SU-DHL-6 (cell line): Measurements from ENCODE around the gene BCAR1.
"Not testable (repeated sequence)": the region's sequence is repeated elsewhere in the genome, so short reads cannot be mapped to it uniquely, and the experiment has no call there.

Experiments
- H2AFZ ChIP-seq: fragments of 200-600 bp; sonication (generic); 2 replicates; pipeline ENCODE4 v1.6.1; 2014; ENCODE audit warnings: low read depth, mild to moderate bottlenecking, moderate library complexity, mixed read lengths, antibody characterized with exemption, low read length; ENCODE audit not compliant: severe bottlenecking
- H3F3A ChIP-seq: fragments of 200-600 bp; shearing (Covaris generic); 2 replicates; pipeline ENCODE4 v1.6.0; 2016; ENCODE audit warnings: antibody characterized with exemption, mild to moderate bottlenecking; ENCODE audit not compliant: insufficient read depth
- H3K27ac ChIP-seq: fragments of 200-600 bp; sonication (generic); 2 replicates; pipeline ENCODE4 v1.5.1; 2016; ENCODE audit warnings: low read depth, mild to moderate bottlenecking, low read length, moderate library complexity, mixed read lengths
- H3K27me3 ChIP-seq: fragments of 200-600 bp; sonication (generic), shearing (Covaris generic); 2 replicates; pipeline ENCODE4 v1.6.0; 2014; ENCODE audit warnings: mild to moderate bottlenecking, low read length
- H3K36me3 ChIP-seq: fragments of 200-600 bp; sonication (generic); 2 replicates; pipeline ENCODE4 v1.6.1; 2014; ENCODE audit warnings: mild to moderate bottlenecking, low read length, mixed read lengths
- H3K4me2 ChIP-seq: fragments of 300-600, 200-600 bp; shearing (Covaris generic), sonication (generic); 2 replicates; pipeline ENCODE4 v1.6.0; 2014; ENCODE audit warnings: low read length, low read depth, mild to moderate bottlenecking; ENCODE audit not compliant: poor library complexity, severe bottlenecking
- H3K4me3 ChIP-seq: fragments of 200-600 bp; sonication (generic); 2 replicates; pipeline ENCODE4 v1.5.1; 2014; ENCODE audit warnings: antibody characterized with exemption, low read length, mild to moderate bottlenecking, mixed read lengths; ENCODE audit not compliant: insufficient read depth, poor library complexity, severe bottlenecking
- H3K79me2 ChIP-seq: fragments of 200-600 bp; sonication (generic); 2 replicates; pipeline ENCODE4 v1.6.1; 2014; ENCODE audit warnings: mild to moderate bottlenecking, low read length, moderate library complexity; ENCODE audit not compliant: insufficient read depth
- H3K9ac ChIP-seq: fragments of 200-600 bp; sonication (generic); 2 replicates; pipeline ENCODE4 v1.7.0; 2014; ENCODE audit warnings: mild to moderate bottlenecking, low read length
- H3K9me2 ChIP-seq: fragments of 200-600 bp; sonication (generic); replicated peaks from 2 replicates; pipeline ENCODE4 v1.6.1; 2014; ENCODE audit warnings: low read length; ENCODE audit not compliant: insufficient read depth
- H3K9me3 ChIP-seq: fragments of 200-600 bp; sonication (generic); 2 replicates; pipeline ENCODE4 v1.6.1; 2014; ENCODE audit warnings: low read length, mixed read lengths; ENCODE audit not compliant: insufficient read depth
- H4K20me1 ChIP-seq: fragments of 200-600 bp; sonication (generic); 2 replicates; pipeline ENCODE4 v1.6.1; 2014; ENCODE audit warnings: low read depth, mild to moderate bottlenecking, antibody characterized with exemption, low read length, moderate library complexity, mixed read lengths
- CTCF ChIP-seq: fragments of 200-600 bp; sonication (generic); IDR thresholded peaks from one replicate; pipeline ENCODE4 v1.5.1; 2017; ENCODE audit warnings: antibody characterized with exemption, mild to moderate bottlenecking, low read length, moderate library complexity; ENCODE audit not compliant: insufficient read depth, poor library complexity, severe bottlenecking
- EZH2phosphoT487 ChIP-seq: fragments of 200-600 bp; sonication (generic), shearing (Covaris generic); conservative IDR thresholded peaks from 2 replicates; pipeline ENCODE4 v1.6.1; 2018; ENCODE audit warnings: mild to moderate bottlenecking, antibody characterized with exemption, low read length, moderate library complexity, mixed read lengths

The BCAR1 gene

GRCh38 chr16:75208242-75208825, 43.1 kb downstream of the BCAR1 start:
- H3K9me3 ChIP-seq = no peaks in the 10 kb centered on the region

GRCh38 chr16:75207831-75208230, 43.6 kb downstream of the BCAR1 start:
- H3K36me3 ChIP-seq = no peaks in the 10 kb centered on the region
- H2AFZ ChIP-seq = no peak overlapping the region
- no peaks in the 10 kb centered on the region for H4K20me1 ChIP-seq
- H3K27me3 ChIP-seq = no peaks in the 10 kb centered on the region
- no peaks in the 10 kb centered on the region for H3F3A ChIP-seq
- H3K9ac ChIP-seq = no peak overlapping the region
- TF ChIP-seq CTCF (no peak), EZH2phosphoT487 (no peak)
- no peaks in the 10 kb centered on the region for H3K79me2 ChIP-seq
- no peaks in the 10 kb centered on the region for H3K9me2 ChIP-seq
- H3K4me3 ChIP-seq = no peak overlapping the region
- H3K4me2 ChIP-seq = no peak overlapping the region
- H3K9me3 ChIP-seq = no peaks in the 10 kb centered on the region
- no peak overlapping the region for H3K27ac ChIP-seq

More at GRCh38 chr16:75208242-75208825, 43.1 kb downstream of the BCAR1 start:
- Histone ChIP-seq H3K27me3 (no peaks in the 10 kb centered on the region), H3K9me2 (no peaks in the 10 kb centered on the region), H2AFZ (no peak overlapping the region), H3K27ac (no peak overlapping the region), H3K36me3 (no peaks in the 10 kb centered on the region), H3K79me2 (no peaks in the 10 kb centered on the region), H3K4me3 (no peak overlapping the region), H3K9ac (no peak overlapping the region), H3K4me2 (no peak overlapping the region), H3F3A (no peaks in the 10 kb centered on the region), H4K20me1 (no peaks in the 10 kb centered on the region)
- TF ChIP-seq EZH2phosphoT487 (no peak), CTCF (no peak)

DNA sequence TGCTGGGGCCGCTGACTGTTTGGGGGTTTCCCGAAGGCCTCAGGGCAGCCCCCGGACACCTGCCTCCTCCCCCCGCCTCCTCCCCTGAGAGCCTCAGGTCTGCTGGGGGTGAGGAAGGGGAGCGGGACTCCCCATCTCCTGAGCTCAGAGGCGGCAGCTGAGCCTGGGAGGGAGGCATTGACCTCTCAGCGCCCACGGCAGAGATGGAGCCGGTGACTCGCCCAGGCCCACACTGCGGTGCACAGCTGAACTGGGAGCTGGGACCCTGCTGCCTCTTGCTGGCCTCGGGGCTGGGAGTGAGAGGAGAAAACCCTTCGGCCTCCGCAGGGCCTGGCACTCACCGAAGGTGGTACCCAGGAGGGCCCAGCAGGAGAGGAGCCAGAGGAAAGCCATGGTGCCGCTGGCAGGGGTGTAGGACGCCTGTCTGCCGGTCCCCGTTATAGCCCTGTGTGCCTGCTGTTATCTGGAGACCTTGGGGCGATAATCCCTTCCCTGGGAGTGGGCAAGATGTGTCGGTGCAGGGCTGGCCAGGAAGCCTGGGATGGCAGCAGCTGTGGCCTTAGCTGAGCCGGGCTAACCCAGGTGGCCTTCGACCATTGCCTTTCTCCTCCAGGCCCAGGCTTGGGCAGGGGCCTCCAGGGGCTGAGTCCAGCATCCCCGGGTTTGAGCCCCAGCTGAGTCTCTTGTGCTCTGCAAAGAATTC, 44.5 kb downstream of the BCAR1 start, which contains the start of gene CTRB2:
Gene CTRB2 (minus strand): TSS at position 413 of the 703 bp plus-strand sequence. CDS start 20 bp downstream, at position 393.
- Histone ChIP-seq H2AFZ (no peak within 1 kb of the TSS), H3K9me2 (no peaks in the 10 kb centered on the region), H3K9me3 (no peaks in the 10 kb centered on the region), H3K79me2 (no peaks in the 10 kb centered on the region), H3K36me3 (no peaks in the 10 kb centered on the region), H3K4me2 (no peak within 1 kb of the TSS), H4K20me1 (no peaks in the 10 kb centered on the region), H3K27ac (no peak within 1 kb of the TSS), H3K9ac (no peak within 1 kb of the TSS), H3F3A (no peaks in the 10 kb centered on the region), H3K27me3 (no peaks in the 10 kb centered on the region), H3K4me3 (no peak within 1 kb of the TSS)
- TF ChIP-seq EZH2phosphoT487 (no peak), CTCF (no peak)

DNA sequence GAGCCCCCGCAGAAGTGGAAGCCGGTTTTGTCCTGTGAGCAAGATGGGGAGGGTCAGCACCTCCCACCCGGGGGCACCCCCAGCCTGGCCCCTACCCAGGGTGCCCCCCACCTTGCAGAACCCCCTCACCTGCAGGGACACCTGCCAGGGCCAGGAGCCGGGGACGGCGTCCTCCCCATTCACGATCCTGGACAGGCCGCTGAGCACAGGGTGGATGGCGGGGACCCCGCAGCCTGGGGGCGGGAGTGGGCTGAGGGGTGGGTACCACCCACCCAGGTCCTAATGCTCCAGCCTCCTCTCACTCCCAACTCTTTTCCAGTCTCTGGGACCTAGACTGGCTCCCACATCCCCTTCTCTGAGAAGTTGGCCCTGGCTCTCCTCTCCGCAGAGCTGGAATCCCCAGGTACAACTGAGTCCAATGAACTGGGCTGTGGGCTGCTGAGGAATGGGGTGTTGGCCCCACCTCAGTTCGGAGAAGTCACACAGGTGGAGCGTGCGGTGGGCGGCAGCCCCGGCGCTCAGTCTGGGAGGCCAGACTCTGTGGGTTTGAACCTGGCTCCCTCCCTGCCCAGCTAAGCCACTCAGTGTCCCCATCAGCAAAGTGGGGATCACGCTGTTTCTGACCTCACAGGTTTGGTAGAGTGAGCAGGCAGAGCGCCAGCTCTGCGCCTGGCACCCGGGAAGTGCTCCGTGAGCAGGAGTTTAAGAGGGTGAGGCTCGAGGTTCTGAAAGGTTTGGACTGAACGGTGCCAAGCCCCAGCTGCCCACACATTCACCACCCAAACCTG, 45.3 kb downstream of the BCAR1 start:
- not testable (repeated sequence) for H3K27ac ChIP-seq, H3K9me2 ChIP-seq, H3K9ac ChIP-seq, H3K4me2 ChIP-seq, H3K27me3 ChIP-seq, H3K4me3 ChIP-seq, H3K36me3 ChIP-seq, H2AFZ ChIP-seq, H3K79me2 ChIP-seq, H3F3A ChIP-seq, H3K9me3 ChIP-seq, H4K20me1 ChIP-seq

- H3K27me3 ChIP-seq, H3K79me2 ChIP-seq, H3F3A ChIP-seq, H3K9me3 ChIP-seq, H3K27ac ChIP-seq, H3K4me2 ChIP-seq, H3K36me3 ChIP-seq, H3K4me3 ChIP-seq, H2AFZ ChIP-seq, H3K9me2 ChIP-seq, H3K9ac ChIP-seq, H4K20me1 ChIP-seq: not testable (repeated sequence)
Observed at GRCh38 chr16:75205438-75205837, 46.0 kb downstream of the BCAR1 start.
